ENCODE measurements around the gene PHF20.
"Not testable (repeated sequence)": the region's sequence is repeated elsewhere in the genome, so short reads cannot be mapped to it uniquely, and the experiment has no call there.

PHF20 gene

GRCh38 chr20:35885212-35885611, 113.4 kb downstream of the PHF20 start:
- no peak for DNase-seq (ENCODE audit: low read depth in 2 of 2)

- no peak for DNase-seq (ENCODE audit: low read depth in 2 of 2)
These were observed 114.7 kb downstream of the PHF20 start for GRCh38 chr20:35886537-35886936.

GRCh38 chr20:35887393-35888064, 115.7 kb downstream of the PHF20 start:
- DNase-seq (ENCODE audit: low read depth in 2 of 2) = no peak

- no peak for DNase-seq (ENCODE audit: low read depth in 2 of 2)
These were observed 116.8 kb downstream of the PHF20 start for GRCh38 chr20:35888657-35889056.

- no peak for DNase-seq (ENCODE audit: low read depth in 2 of 2)
These were observed 119.6 kb downstream of the PHF20 start for GRCh38 chr20:35891375-35891774.

- no peak for DNase-seq (ENCODE audit: low read depth in 2 of 2)
These were observed 121.1 kb downstream of the PHF20 start for GRCh38 chr20:35892871-35893270.

GRCh38 chr20:35893942-35894341, 122.1 kb downstream of the PHF20 start:
- no peak for DNase-seq (ENCODE audit: low read depth in 2 of 2)

- not testable (repeated sequence) for DNase-seq (ENCODE audit: low read depth in 2 of 2)
These were observed 123.7 kb downstream of the PHF20 start for GRCh38 chr20:35895516-35895915.

- DNase-seq (ENCODE audit: low read depth in 2 of 2) = no peak
These were observed 127.2 kb downstream of the PHF20 start for GRCh38 chr20:35899064-35899463.

GRCh38 chr20:35901230-35901629, 129.4 kb downstream of the PHF20 start:
- DNase-seq (ENCODE audit: low read depth in 2 of 2) = not testable (repeated sequence)

GRCh38 chr20:35901678-35902544, 130.1 kb downstream of the PHF20 start:
- DNase-seq (ENCODE audit: low read depth in 2 of 2) = no peak

GRCh38 chr20:35902545-35902941, 130.7 kb downstream of the PHF20 start:
- no peak for DNase-seq (ENCODE audit: low read depth in 2 of 2)

- DNase-seq (ENCODE audit: low read depth in 2 of 2) = no peak
These were observed 132.0 kb downstream of the PHF20 start for GRCh38 chr20:35903843-35904242.

GRCh38 chr20:35904982-35905663, 133.3 kb downstream of the PHF20 start:
- no peak for DNase-seq (ENCODE audit: low read depth in 2 of 2)

GRCh38 chr20:35907017-35907701, 135.3 kb downstream of the PHF20 start:
- DNase-seq (ENCODE audit: low read depth in 2 of 2) = no peak

- DNase-seq (ENCODE audit: low read depth in 2 of 2) = no peak
These were observed 136.2 kb downstream of the PHF20 start for GRCh38 chr20:35908007-35908406.

- DNase-seq (ENCODE audit: low read depth in 2 of 2) = no peak
These were observed 137.4 kb downstream of the PHF20 start for GRCh38 chr20:35909176-35909575.

- DNase-seq (ENCODE audit: low read depth in 2 of 2) = no peak
These were observed 138.0 kb downstream of the PHF20 start for GRCh38 chr20:35909796-35910195.

- DNase-seq (ENCODE audit: low read depth in 2 of 2) = no peak
These were observed 138.4 kb downstream of the PHF20 start for GRCh38 chr20:35910254-35910653.

- no peak for DNase-seq (ENCODE audit: low read depth in 2 of 2)
These were observed 141.1 kb downstream of the PHF20 start for GRCh38 chr20:35912881-35913280.

- DNase-seq (ENCODE audit: low read depth in 2 of 2) = no peak
These were observed 145.3 kb downstream of the PHF20 start for GRCh38 chr20:35917077-35917476.

- no peak for DNase-seq (ENCODE audit: low read depth in 2 of 2)
These were observed 146.2 kb downstream of the PHF20 start for GRCh38 chr20:35918021-35918420.

All from stimulated activated CD4-positive, alpha-beta T cell treated with anti-CD3 and anti-CD28 coated beads, Interleukin-1b, Interleukin-23, amount 100 ng/mL, for 1 hour (primary cell).